ENCODE measurements around the gene WNT11. TPM values are rescaled to one million over a fixed set of nuclear protein-coding genes. Genes with fewer than 3 reads are reported as not detected.

Gene WNT11
- total RNA-seq, 1 experiment from 2014 or later, result 0.40 TPM

DNA sequence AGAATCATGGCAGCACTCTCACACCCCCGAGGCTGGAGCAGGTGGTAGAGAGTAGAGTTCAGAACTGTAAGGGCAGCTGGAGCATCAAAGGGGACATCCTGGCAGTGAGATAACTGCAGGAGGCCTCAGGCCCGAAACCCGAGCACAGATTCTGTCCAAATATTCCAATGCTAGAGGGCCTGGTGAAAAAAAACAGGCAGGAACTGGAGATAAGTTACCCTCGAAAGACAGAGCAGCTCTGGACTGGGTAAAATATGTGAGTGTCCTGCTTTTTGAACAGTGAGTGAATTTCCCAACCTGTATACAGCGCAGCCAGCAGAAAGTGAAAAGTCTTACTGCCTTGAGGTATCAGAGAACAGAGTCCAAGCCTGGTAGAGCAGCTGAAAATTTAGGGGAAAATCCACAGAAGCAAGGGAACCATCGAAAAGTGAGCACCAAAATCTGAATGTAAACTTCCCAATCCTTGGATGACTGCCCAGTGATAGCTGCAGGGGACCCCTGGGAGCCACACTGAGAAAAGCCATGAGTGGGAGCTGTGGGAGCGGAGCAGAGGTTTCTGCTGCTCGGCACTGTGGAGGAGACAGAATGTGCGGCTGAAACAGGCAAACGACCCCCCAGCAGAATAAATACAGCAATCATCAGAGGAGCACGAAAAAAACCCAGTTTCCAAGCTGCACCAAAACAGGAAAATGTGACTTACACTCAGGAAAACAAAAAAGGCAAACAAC, 50.6 kb downstream of the WNT11 start:
- intact Hi-C loops (cut with micrococcal nuclease), result no loop called here
- ChIA-PET CTCF (no interaction called here), POLR2A (ENCODE audit: unreplicated experiment) (no interaction called here)
- Histone ChIP-seq H3K4me1 (ENCODE audit: insufficient read depth, low read length) (peaks cover 21% of the 10 kb centered on the region), H3K27ac (ENCODE audit: low read length) (no peak overlapping the region), H3K36me3 (ENCODE audit: low read depth, low read length) (no peaks in the 10 kb centered on the region), H3K9ac (ENCODE audit: low read length) (no peak overlapping the region), H3K27me3 (ENCODE audit: low read length) (no peaks in the 10 kb centered on the region), H3K9me3 (ENCODE audit: low read length) (no peaks in the 10 kb centered on the region), H2AFZ (ENCODE audit: low read length) (no peak overlapping the region), H3K9me2 (replicated peaks; ENCODE audit: low read length) (no peaks in the 10 kb centered on the region), H3K4me3 (ENCODE audit: low read length) (no peak overlapping the region), H3K4me2 (ENCODE audit: low read length) (no peak overlapping the region), H3F3A (ENCODE audit: low read length, unreplicated experiment) (no peaks in the 10 kb centered on the region), H3K79me2 (ENCODE audit: low read length) (no peaks in the 10 kb centered on the region), H4K20me1 (ENCODE audit: low read length) (no peaks in the 10 kb centered on the region)
- ATAC-seq (no peak), DNase-seq (no peak)
- BruUV-seq (replicated peaks), result no TSS peak
- no peak for TF ChIP-seq EZH2 (IDR thresholded peaks at IDR 0.05; ENCODE audit: low read length, unreplicated experiment)
- no peak for TF ChIP-seq EZH2phosphoT487 (IDR thresholded peaks at IDR 0.05; ENCODE audit: borderline replicate concordance, low read length)
- no peak for TF ChIP-seq CTCF (conservative IDR thresholded peaks at IDR 0.05; ENCODE audit: low read depth, low read length)

DNA sequence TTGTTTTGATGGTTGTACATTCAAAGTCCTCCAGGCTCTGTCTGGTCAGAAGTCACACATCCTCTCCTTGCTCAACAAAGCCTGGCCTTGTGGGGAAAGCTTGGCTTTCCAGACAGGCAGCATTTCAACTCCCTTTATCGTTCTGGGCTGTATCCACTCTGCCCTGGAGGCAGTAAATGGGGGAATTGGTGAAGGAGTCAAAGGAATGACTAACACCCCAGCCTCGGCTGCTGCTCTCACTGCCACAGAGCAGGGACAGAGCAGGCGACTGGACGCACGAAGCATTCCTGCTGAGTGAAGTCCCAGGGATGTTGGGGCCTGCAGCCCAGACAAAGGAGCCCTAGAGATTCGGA, 52.8 kb downstream of the WNT11 start:
- H4K20me1 ChIP-seq (ENCODE audit: low read length), result no peaks in the 10 kb centered on the region
- H3K4me1 ChIP-seq (ENCODE audit: insufficient read depth, low read length), result peaks cover 31% of the 10 kb centered on the region
- intact Hi-C loops (cut with micrococcal nuclease), result loop anchor here (5.0 kb wide), 1 partner anchor 351 kb away; no protein-coding TSS in a partner anchor
- ATAC-seq, result peak; percentile 36
- BruUV-seq (replicated peaks), result no TSS peak
- H3K36me3 ChIP-seq (ENCODE audit: low read depth, low read length), result no peaks in the 10 kb centered on the region
- no peak overlapping the region for H3K9ac ChIP-seq (ENCODE audit: low read length)
- CTCF ChIA-PET, result no interaction called here
- H3K79me2 ChIP-seq (ENCODE audit: low read length), result no peaks in the 10 kb centered on the region
- peak; percentile 88 for DNase-seq
- no peaks in the 10 kb centered on the region for H3K27me3 ChIP-seq (ENCODE audit: low read length)
- H3K9me2 ChIP-seq (replicated peaks; ENCODE audit: low read length), result no peaks in the 10 kb centered on the region
- peak overlapping the region; percentile 25 for H3K4me2 ChIP-seq (ENCODE audit: low read length)
- TF ChIP-seq EZH2 (IDR thresholded peaks at IDR 0.05; ENCODE audit: low read length, unreplicated experiment), result no peak
- no peak for TF ChIP-seq EZH2phosphoT487 (IDR thresholded peaks at IDR 0.05; ENCODE audit: borderline replicate concordance, low read length)
- no peak for TF ChIP-seq CTCF (conservative IDR thresholded peaks at IDR 0.05; ENCODE audit: low read depth, low read length)
- peak overlapping the region; percentile 51 for H2AFZ ChIP-seq (ENCODE audit: low read length)
- no peaks in the 10 kb centered on the region for H3K9me3 ChIP-seq (ENCODE audit: low read length)
- H3K27ac ChIP-seq (ENCODE audit: low read length), result peak overlapping the region; percentile 34
- no peaks in the 10 kb centered on the region for H3F3A ChIP-seq (ENCODE audit: low read length, unreplicated experiment)
- no peak overlapping the region for H3K4me3 ChIP-seq (ENCODE audit: low read length)
- POLR2A ChIA-PET (ENCODE audit: unreplicated experiment), result interaction anchor here (0.6 kb wide), 1 partner anchor 79 kb away, joined by 3 read pairs; no protein-coding TSS in a partner anchor
